Stimulated activated CD8-positive, alpha-beta memory T cell treated with anti-CD3 and anti-CD28 coated beads, Interleukin-15, amount 100 ng/mL, for 1 hour (primary cell): ENCODE measurements around the gene MSGN1.

Experiments
- DNase-seq: peaks from one replicate; pipeline ENCODE4 v3.0.0-alpha.2; 2020; ENCODE audit warnings: low read depth

MSGN1 gene, protein sequence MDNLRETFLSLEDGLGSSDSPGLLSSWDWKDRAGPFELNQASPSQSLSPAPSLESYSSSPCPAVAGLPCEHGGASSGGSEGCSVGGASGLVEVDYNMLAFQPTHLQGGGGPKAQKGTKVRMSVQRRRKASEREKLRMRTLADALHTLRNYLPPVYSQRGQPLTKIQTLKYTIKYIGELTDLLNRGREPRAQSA

GRCh38 chr2:17816396-17817245, at the start of gene MSGN1:
Gene MSGN1 (plus strand): TSS chr2:17816460. CDS start chr2:17816519, 59 bp downstream.
- DNase-seq, result no peak

DNA sequence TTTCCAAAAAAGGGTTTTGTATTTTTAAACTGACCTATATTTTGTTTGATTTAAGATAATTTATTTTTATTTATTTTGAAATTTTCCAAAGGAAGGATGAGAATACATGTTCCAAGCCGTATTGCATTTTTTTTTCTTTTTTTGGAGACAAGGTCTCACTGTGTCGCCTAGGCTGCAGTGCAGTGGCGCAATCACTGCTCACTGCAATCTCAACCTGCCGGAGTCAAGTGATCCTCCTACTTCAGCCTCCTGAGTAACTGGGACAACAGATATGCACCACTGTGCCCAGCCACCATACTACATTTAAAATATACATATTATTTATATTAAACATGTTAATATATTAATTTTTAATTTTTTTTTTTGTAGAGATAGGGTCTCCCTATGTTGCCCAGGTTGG, 47.4 kb upstream of the MSGN1 start:
- DNase-seq, result no peak

DNA sequence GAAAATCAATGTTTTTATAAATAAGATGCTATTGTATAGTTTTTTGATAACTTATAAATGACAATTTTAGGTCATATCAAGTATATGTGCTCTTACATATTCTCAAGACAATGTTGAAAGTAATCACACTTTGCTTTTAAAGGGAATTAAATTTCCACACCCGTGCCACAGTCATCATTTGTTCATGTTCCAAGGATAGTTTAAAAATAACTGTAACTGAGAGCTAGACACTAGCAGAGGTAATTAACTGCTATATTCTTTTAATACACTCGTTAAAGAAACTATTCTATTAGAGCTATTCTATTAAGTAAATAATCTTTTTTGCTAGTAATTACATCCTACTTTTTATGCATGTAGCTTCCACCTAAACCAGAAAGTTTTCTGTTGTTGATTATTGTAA, 44.3 kb upstream of the MSGN1 start:
- DNase-seq, result no peak

GRCh38 chr2:17772532-17772931, 43.7 kb upstream of the MSGN1 start:
- no peak for DNase-seq

- no peak for DNase-seq
These were observed 35.7 kb upstream of the MSGN1 start for GRCh38 chr2:17780546-17780945.

- DNase-seq, result no peak
These were observed 34.8 kb upstream of the MSGN1 start for GRCh38 chr2:17781482-17781881.

DNA sequence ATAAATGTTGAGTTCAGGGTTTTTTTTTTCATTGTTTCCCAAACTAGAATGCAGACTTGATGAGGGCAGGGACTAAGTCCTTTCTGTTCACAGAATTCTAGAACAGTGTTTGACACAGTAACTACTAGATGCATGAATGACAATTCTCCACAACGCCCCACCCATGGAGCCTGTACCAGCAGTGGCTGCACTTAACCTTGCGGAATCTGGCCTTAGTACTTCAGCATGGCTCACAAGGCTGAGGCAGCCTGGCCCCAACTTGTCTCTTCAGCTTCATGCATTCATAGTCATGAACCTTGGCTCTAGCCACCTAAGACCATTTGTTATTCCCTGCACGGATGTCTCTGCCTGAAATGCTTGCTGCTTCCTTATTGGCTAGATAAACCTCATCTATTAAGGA, 29.5 kb upstream of the MSGN1 start:
- DNase-seq, result no peak

DNA sequence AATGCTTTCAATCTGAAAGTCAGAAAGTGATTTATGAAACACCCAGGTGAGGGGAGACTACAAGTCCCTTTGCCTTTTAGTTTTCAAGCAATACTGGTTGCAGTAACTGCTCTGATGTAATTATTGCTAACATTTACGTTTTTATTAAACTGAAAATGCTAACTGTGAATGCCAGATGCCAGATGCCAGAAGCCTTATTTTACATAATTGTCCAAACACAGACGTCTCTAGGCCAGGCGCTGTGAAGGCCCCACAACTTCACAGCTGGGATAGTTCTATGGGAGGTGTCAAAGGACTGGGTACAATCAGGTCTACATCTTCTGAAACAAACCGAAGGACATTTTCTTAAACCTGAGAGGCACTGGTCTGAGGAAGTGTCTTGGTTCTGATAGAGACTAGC, 27.5 kb upstream of the MSGN1 start:
- no peak for DNase-seq

GRCh38 chr2:17790536-17790935, 25.7 kb upstream of the MSGN1 start:
- no peak for DNase-seq

- no peak for DNase-seq
These were observed 25.0 kb upstream of the MSGN1 start for GRCh38 chr2:17791121-17791816.

DNA sequence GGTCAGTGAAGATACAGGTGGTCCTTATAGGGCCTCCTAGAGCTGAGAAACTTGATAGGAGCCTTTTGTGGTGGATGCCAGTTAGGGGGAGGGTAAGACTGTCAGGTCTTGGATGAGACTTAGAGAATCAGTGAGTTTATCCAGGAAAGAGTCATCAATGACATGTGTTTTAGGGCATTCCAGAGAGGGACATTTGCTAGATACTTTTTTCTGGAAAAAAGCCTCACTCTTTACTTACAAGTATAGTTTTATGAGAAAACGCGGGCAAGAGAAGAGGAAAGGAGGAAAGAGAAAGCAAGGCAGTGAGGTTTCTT, 24.5 kb upstream of the MSGN1 start:
- no peak for DNase-seq

GRCh38 chr2:17792515-17792914, 23.7 kb upstream of the MSGN1 start:
- DNase-seq, result no peak

DNA sequence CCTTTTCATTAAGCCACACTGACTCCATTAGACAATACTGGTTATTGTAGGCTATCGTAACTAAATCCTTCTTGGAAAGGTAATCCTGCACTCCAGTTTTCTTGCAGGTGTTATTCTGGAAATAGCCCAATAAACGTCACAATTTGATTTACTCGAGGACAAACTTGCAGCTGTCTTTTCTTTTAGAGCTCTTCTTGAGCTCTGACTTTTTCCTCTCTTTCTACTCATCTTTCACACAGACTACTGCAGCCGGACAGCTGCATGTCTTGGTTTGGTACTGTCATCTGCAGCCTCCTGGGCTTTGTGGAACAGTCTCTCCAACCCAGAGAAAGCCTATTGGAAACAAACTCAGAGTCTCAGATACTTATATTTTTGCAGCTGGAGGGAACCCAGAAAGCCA, 23.0 kb upstream of the MSGN1 start:
- no peak for DNase-seq

DNA sequence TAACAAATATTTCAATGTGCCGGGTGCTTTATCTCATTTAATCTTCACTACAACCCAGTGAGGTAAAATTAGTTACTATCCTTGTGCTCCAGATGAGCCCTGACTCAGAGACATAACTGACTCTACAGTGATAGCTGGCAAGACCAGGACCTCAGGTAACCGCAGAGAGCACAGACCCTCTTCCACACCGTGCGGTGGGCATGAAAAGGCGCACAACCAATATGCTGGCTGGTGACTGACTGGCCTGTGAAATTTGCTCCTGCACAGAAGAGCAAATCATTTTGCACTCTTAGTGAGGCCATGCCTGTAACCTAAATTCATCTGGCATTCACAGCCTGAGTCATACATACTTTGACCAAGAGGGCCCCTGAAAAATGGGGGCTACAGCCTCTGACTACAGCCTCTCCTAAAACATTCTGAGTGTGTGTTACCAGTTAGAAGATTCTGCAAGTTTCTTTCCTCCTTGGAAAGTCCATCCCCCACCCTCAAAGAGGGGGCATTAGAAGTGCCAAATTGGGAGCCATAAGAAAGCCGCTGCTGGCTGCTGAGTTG, 22.4 kb upstream of the MSGN1 start:
- no peak for DNase-seq

- DNase-seq, result no peak
These were observed 21.0 kb upstream of the MSGN1 start for GRCh38 chr2:17795309-17795708.

GRCh38 chr2:17798338-17798737, 17.9 kb upstream of the MSGN1 start:
- DNase-seq, result no peak

- DNase-seq, result no peak
These were observed 16.7 kb upstream of the MSGN1 start for GRCh38 chr2:17799301-17800120.

DNA sequence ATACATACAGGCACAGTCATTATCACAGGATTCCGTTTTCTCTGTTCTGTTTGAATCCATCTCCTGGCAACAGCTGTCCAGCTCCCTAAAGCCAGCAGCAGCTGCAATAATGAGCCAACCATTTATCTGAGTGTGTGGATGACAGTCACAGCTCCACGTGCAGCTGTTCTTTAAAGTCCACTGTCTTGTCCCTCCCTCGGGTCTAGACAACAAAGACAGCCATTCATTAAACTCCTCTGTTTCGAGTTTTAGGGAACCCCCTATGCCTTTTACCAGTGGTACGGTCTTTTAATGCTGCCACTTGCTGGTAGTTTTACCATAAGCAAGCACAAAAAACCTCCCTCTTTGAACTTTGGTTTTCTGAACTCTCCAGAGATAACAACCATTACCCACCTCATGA, 16.0 kb upstream of the MSGN1 start:
- DNase-seq, result no peak

DNA sequence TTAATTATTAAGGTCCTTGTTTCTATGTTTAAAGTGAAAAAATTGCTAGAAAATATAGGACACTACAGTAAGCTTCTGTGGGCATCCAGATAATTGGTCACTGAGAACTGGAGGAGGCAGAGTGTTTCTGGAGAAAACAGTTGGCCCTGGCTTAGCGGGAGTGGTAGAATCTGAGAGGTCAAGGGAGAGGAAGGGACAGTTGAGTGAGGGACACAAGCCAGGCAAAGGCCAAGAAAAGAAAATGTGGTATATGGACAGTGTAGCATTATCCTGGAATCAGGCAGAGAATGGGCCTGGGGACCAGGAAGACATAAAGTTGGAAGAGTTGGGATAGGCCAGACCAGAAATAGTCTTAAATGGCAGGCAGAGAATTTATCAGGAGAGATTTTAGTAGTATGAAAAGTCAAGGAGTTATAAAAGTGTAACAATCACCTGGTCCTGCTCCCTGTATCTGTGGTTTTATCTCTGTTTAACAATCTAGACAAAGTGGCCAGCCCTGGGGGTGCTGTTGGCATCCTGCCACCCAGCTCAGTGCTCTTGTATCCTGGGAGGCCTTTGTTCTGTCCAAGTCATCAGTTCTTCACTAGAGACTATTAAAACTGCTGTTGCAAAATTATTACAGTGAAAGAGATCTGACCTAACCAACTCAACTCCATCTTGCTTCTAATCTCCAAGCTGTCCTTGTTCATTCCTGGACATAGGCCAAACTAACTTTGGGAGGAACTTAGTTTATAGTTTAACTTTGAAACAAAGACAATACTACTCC, 15.4 kb upstream of the MSGN1 start:
- DNase-seq, result no peak

DNA sequence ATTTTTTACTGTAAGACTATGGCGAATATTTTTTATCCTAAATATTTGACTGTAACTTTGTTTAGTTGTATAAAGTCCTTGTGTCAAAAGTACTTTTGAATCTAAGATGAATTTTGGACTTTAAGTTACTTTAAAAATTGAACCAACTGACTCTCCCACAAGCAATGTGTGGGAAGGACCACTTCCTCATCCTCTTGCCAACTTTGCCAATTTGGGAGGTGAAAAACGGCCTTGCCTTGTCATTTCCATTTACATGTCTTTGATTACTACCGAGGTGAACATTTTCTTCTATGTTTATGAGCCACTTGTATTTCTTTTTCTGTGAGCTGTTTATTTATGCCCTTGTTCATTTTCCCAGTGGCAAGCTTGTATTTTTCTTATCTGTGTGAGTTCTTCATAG, 12.8 kb upstream of the MSGN1 start:
- DNase-seq, result no peak

DNA sequence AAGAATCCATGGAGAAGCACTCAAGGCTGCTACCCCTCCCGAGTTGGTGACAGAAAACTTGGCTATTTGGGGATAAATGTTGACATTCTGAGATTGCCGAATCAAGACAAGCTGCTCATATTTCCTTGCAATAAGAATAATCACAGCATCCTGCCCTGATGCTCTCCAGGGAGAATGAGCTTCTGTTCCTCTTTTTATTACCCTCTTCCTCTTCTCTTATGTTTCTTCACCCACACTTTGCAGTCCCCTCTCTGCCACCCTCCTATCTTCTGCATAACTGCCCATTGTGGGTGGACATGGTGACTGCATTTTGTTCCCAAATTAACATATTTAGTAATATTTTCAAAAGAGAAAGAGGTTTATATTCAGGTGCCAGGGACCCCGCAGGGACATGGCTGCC, 11.9 kb upstream of the MSGN1 start:
- DNase-seq, result no peak
